ENCODE data around the gene KCNJ10.

GRCh38 chr1:159982280-159982679 lies 87.7 kb downstream of the KCNJ10 start:
- TF ChIP-seq POLR2A (IDR thresholded peaks at IDR 0.05; ENCODE audit: low read length) (no peak), GATA1 (IDR thresholded peaks at IDR 0.05; ENCODE audit: low read depth, low read length) (no peak)
